T-helper 2 cell treated with Interferon-gamma antibody and Interleukin-4, amounts not matched to agents 5 μg/mL and 100 μg/mL, for 36 hours (primary cell): ENCODE results near the gene NAA16.
"Not testable (repeated sequence)": the region's sequence is repeated elsewhere in the genome, so short reads cannot be mapped to it uniquely, and the experiment has no call there.

ENCODE experiments used
- DNase-seq: peaks from one replicate; pipeline ENCODE4 v3.0.0; 2021; ENCODE audit warnings: low spot score
- H3K27ac Mint-ChIP-seq: one replicate; pipeline ENCODE4 v1.8.0; 2021; ENCODE audit warnings: mild to moderate bottlenecking, mixed read lengths
- H3K27me3 Mint-ChIP-seq: one replicate; pipeline ENCODE4 v1.8.0; 2021; ENCODE audit warnings: low read depth, mixed read lengths
- H3K36me3 Mint-ChIP-seq: one replicate; pipeline ENCODE4 v1.8.0; 2021; ENCODE audit warnings: low read depth, mixed read lengths
- H3K4me1 Mint-ChIP-seq: one replicate; pipeline ENCODE4 v1.8.0; 2021; ENCODE audit warnings: low read depth, mixed read lengths
- H3K4me3 Mint-ChIP-seq: one replicate; pipeline ENCODE4 v1.8.0; 2022; ENCODE audit warnings: mild to moderate bottlenecking, moderate library complexity, mixed read lengths
- H3K9me3 Mint-ChIP-seq: one replicate; pipeline ENCODE4 v1.8.0; 2021; ENCODE audit warnings: mixed read lengths

NAA16 gene

GRCh38 chr13:41356385-41356648, 45.2 kb downstream of the NAA16 start:
- Mint-ChIP-seq H3K36me3 (peaks cover 47% of the 10 kb centered on the region), H3K4me1 (peaks cover 39% of the 10 kb centered on the region), H3K27ac (peak overlapping the region; percentile 99), H3K4me3 (peak overlapping the region; percentile 82)
- not testable (repeated sequence) for H3K27me3 Mint-ChIP-seq, DNase-seq, H3K9me3 Mint-ChIP-seq

GRCh38 chr13:41356786-41357185, 45.7 kb downstream of the NAA16 start:
- peak overlapping the region; percentile 99 for H3K27ac Mint-ChIP-seq
- peaks cover 43% of the 10 kb centered on the region for H3K4me1 Mint-ChIP-seq
- DNase-seq = peak; percentile 27
- no peaks in the 10 kb centered on the region for H3K9me3 Mint-ChIP-seq
- H3K4me3 Mint-ChIP-seq = peak overlapping the region; percentile 82
- no peaks in the 10 kb centered on the region for H3K27me3 Mint-ChIP-seq
- H3K36me3 Mint-ChIP-seq = peaks cover 50% of the 10 kb centered on the region

- no peak overlapping the region for H3K27ac Mint-ChIP-seq
- no peaks in the 10 kb centered on the region for H3K27me3 Mint-ChIP-seq
- no peak for DNase-seq
- no peak overlapping the region for H3K4me3 Mint-ChIP-seq
- H3K4me1 Mint-ChIP-seq = peaks cover 25% of the 10 kb centered on the region
- peaks cover 59% of the 10 kb centered on the region for H3K36me3 Mint-ChIP-seq
- no peaks in the 10 kb centered on the region for H3K9me3 Mint-ChIP-seq
Observed at GRCh38 chr13:41361491-41361890, 50.4 kb downstream of the NAA16 start.

GRCh38 chr13:41364043-41364442, 53.0 kb downstream of the NAA16 start:
- H3K4me3 Mint-ChIP-seq = no peak overlapping the region
- H3K27me3 Mint-ChIP-seq = no peaks in the 10 kb centered on the region
- no peak overlapping the region for H3K27ac Mint-ChIP-seq
- peaks cover 11% of the 10 kb centered on the region for H3K4me1 Mint-ChIP-seq
- no peaks in the 10 kb centered on the region for H3K9me3 Mint-ChIP-seq
- H3K36me3 Mint-ChIP-seq = peaks cover 65% of the 10 kb centered on the region
- no peak for DNase-seq

GRCh38 chr13:41365631-41366030, 54.6 kb downstream of the NAA16 start:
- no peaks in the 10 kb centered on the region for H3K27me3 Mint-ChIP-seq
- peaks cover 8% of the 10 kb centered on the region for H3K4me1 Mint-ChIP-seq
- no peaks in the 10 kb centered on the region for H3K9me3 Mint-ChIP-seq
- peaks cover 69% of the 10 kb centered on the region for H3K36me3 Mint-ChIP-seq
- H3K27ac Mint-ChIP-seq = no peak overlapping the region
- H3K4me3 Mint-ChIP-seq = no peak overlapping the region
- DNase-seq = no peak

GRCh38 chr13:41370736-41371135, 59.7 kb downstream of the NAA16 start:
- H3K9me3 Mint-ChIP-seq = no peaks in the 10 kb centered on the region
- no peak overlapping the region for H3K27ac Mint-ChIP-seq
- peaks cover 67% of the 10 kb centered on the region for H3K36me3 Mint-ChIP-seq
- no peaks in the 10 kb centered on the region for H3K4me1 Mint-ChIP-seq
- no peak for DNase-seq
- no peaks in the 10 kb centered on the region for H3K27me3 Mint-ChIP-seq
- H3K4me3 Mint-ChIP-seq = no peak overlapping the region

GRCh38 chr13:41377446-41377845, 66.4 kb downstream of the NAA16 start:
- no peaks in the 10 kb centered on the region for H3K4me1 Mint-ChIP-seq
- no peak for DNase-seq
- no peak overlapping the region for H3K27ac Mint-ChIP-seq
- H3K4me3 Mint-ChIP-seq = no peak overlapping the region
- no peaks in the 10 kb centered on the region for H3K27me3 Mint-ChIP-seq
- peaks cover 26% of the 10 kb centered on the region for H3K36me3 Mint-ChIP-seq
- no peaks in the 10 kb centered on the region for H3K9me3 Mint-ChIP-seq

GRCh38 chr13:41382431-41382830, 71.4 kb downstream of the NAA16 start:
- Mint-ChIP-seq H3K27me3 (peaks cover 2% of the 10 kb centered on the region), H3K36me3 (no peaks in the 10 kb centered on the region), H3K4me3 (no peak overlapping the region), H3K4me1 (peaks cover 5% of the 10 kb centered on the region), H3K27ac (no peak overlapping the region), H3K9me3 (no peaks in the 10 kb centered on the region)
- DNase-seq = no peak

- peaks cover 5% of the 10 kb centered on the region for H3K4me1 Mint-ChIP-seq
- no peak overlapping the region for H3K27ac Mint-ChIP-seq
- no peak for DNase-seq
- no peak overlapping the region for H3K4me3 Mint-ChIP-seq
- H3K36me3 Mint-ChIP-seq = no peaks in the 10 kb centered on the region
- peaks cover 3% of the 10 kb centered on the region for H3K27me3 Mint-ChIP-seq
- no peaks in the 10 kb centered on the region for H3K9me3 Mint-ChIP-seq
Observed at GRCh38 chr13:41383386-41383785, 72.3 kb downstream of the NAA16 start.

- peaks cover 3% of the 10 kb centered on the region for H3K27me3 Mint-ChIP-seq
Observed at GRCh38 chr13:41384749-41385503, 73.9 kb downstream of the NAA16 start.

GRCh38 chr13:41386211-41386610, 75.1 kb downstream of the NAA16 start:
- no peak for DNase-seq
- no peak overlapping the region for H3K27ac Mint-ChIP-seq
- no peaks in the 10 kb centered on the region for H3K9me3 Mint-ChIP-seq
- peaks cover 5% of the 10 kb centered on the region for H3K4me1 Mint-ChIP-seq
- no peak overlapping the region for H3K4me3 Mint-ChIP-seq
- H3K27me3 Mint-ChIP-seq = peaks cover 3% of the 10 kb centered on the region
- no peaks in the 10 kb centered on the region for H3K36me3 Mint-ChIP-seq

More at GRCh38 chr13:41384749-41385503, 73.9 kb downstream of the NAA16 start:
- Mint-ChIP-seq H3K36me3 (no peaks in the 10 kb centered on the region), H3K4me1 (peaks cover 5% of the 10 kb centered on the region), H3K27ac (no peak overlapping the region), H3K9me3 (no peaks in the 10 kb centered on the region), H3K4me3 (no peak overlapping the region)
- DNase-seq = no peak

GRCh38 chr13:41387576-41387975, 76.5 kb downstream of the NAA16 start:
- peaks cover 5% of the 10 kb centered on the region for H3K4me1 Mint-ChIP-seq
- no peak overlapping the region for H3K27ac Mint-ChIP-seq
- no peak overlapping the region for H3K4me3 Mint-ChIP-seq
- H3K9me3 Mint-ChIP-seq = no peaks in the 10 kb centered on the region
- peaks cover 3% of the 10 kb centered on the region for H3K27me3 Mint-ChIP-seq
- no peaks in the 10 kb centered on the region for H3K36me3 Mint-ChIP-seq
- DNase-seq = no peak

- Mint-ChIP-seq H3K36me3 (no peaks in the 10 kb centered on the region), H3K27ac (no peak overlapping the region), H3K27me3 (peaks cover 3% of the 10 kb centered on the region), H3K9me3 (no peaks in the 10 kb centered on the region), H3K4me3 (no peak overlapping the region), H3K4me1 (no peaks in the 10 kb centered on the region)
- DNase-seq = no peak
Observed at GRCh38 chr13:41388143-41388881, 77.2 kb downstream of the NAA16 start.

GRCh38 chr13:41389580-41389979, 78.5 kb downstream of the NAA16 start:
- peaks cover 3% of the 10 kb centered on the region for H3K27me3 Mint-ChIP-seq
- no peaks in the 10 kb centered on the region for H3K9me3 Mint-ChIP-seq
- DNase-seq = no peak
- no peaks in the 10 kb centered on the region for H3K36me3 Mint-ChIP-seq
- H3K27ac Mint-ChIP-seq = no peak overlapping the region
- H3K4me3 Mint-ChIP-seq = no peak overlapping the region
- no peaks in the 10 kb centered on the region for H3K4me1 Mint-ChIP-seq
